HT1080 (cell line): ENCODE measurements around the gene CFAP58. TPM values are rescaled to one million over a fixed set of nuclear protein-coding genes. Genes with fewer than 3 reads are reported as not detected.

Experiments used
- DNase-seq: peaks from one replicate; pipeline ENCODE4 v3.0.0-alpha.2; 2015; ENCODE audit warnings: low read depth
- total RNA-seq: library from RNA; depleted of rRNA; stranded (reverse); fragments of >200 nt; shearing (Covaris generic); gene quantifications from 2 replicates; pipeline ENCODE4 v1.2.3, GENCODE V29; 2014; rRNA removed

The CFAP58 gene
- total RNA-seq, 1 experiment from 2014 or later = 0.58 TPM

DNA sequence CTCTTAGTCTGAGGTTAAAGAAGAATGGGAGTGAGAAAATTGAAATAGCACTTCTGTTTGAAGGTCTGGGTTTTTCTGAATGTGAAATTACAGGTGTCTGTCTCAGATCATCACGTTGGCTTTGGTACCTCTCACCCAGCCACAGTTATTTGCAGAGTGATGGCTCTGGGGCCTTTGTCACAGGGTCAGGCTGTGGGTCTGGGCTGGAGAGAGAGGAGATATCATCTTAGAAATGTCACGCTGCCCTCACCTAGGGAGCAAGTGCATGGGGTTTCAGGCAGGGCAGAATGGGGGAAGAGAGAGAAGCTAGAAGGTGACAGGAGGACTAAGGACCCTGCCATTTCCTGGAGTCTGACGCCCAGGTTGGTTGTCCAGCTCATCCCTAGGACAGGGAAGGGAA is 127.2 kb downstream of the CFAP58 start:
- no peak for DNase-seq

DNA sequence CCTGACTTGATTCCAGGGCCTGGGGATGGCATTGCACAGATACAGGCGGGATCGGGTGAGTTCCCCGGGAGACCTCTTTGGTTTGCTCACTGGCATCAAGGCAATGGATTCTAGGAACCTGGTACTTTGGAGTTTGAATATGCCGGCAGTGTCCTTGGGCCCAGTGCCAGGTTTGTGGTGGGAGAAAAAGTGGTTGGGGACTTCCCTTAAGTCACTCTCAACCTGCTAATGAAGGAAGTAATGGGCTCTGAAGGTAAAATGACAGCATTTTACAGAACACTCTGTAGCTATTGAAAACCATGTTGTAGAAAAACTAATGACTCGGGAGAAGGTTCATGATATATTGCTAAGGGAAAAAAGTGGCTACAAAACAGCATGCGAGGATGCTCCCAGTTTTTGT is 129.9 kb downstream of the CFAP58 start:
- DNase-seq = no peak

DNA sequence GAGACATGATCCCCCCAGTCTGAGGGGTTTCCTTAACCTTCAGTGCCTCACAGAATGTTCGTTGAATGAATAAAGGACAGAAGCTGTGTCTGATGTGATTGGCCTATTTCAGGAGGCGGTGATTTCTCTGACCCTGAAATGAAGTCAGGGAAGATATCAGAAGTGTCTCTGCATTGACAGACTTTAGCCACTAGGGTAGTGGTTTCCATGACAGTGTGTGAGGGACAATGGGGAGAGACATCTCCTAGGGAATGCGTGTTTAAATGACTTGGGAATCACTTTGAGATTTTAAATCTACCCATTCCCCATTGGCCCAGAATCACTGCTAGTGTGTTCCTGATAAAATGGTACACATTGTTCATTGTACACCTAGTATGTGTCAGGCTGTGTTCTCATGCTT is 132.0 kb downstream of the CFAP58 start:
- DNase-seq = no peak

DNA sequence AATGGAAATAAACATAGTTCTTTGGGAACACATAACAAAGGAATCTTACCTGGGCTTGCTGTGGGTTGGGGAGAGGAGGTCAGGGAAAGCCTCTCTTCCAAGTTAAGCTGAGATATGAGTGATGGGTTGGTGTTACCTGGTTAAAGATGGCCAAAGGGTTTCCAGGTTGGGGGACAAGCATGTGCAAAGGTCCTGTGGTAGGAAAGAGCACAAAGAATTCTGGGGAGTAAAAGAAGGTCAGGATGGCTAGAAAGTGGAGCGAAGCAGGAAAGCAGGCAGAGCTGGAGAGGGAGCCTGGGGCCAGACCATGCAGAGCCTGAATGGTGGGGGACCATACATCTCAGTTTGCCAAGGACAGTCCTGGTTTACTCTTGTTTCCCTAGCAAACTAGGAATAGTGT is 133.2 kb downstream of the CFAP58 start:
- no peak for DNase-seq

- no peak for DNase-seq
Observed at GRCh38 chr10:104487794-104488438, 134.3 kb downstream of the CFAP58 start.

DNA sequence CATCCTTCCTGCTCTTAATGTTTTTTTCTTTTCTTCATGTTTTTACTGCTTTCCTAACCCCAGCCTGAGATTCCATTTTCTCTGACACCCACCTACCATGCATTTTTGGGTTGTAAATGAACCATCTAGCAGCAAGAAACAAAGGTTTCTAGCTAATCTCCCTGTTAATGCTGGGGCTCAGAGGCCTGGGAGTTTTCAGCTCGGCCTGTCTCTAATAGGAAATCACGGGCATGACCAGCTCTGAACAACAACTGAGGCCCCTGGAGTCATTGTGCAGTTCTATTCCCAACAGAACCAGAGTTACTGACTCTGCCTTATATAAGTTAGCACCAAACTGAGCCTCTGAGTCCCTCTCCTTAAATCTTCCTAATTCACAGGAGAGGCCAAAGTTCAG is 134.8 kb downstream of the CFAP58 start:
- no peak for DNase-seq

DNA sequence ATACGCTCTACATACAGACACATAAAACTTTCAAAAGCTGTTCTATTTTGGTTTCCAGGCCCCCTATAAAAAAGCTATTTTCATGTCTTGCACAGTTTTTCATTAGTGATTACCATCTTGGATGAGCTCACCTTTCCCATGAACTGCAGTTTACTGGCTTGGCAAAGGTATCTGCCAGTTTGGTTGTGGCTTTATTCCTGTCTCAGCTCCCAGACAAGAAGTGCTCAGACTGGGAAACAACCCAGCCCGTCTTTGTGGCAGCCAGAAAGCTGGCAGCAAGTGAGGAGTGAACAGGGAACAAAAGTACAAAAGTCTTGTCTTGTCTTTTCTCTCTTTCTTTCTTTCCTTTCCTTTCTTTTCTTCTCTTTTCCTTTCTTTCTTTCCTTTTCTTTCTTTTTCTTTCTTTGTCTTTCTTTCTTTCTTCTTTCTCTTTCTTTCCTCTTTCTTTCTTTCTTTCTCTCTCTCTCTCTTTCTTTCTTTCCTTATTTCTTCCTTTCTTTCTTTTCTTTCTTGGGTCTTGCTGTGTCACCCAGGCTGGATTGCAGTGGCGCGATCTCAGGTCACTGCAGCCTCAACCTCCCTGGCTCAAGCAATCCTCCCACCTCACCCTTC is 138.8 kb downstream of the CFAP58 start:
- no peak for DNase-seq

DNA sequence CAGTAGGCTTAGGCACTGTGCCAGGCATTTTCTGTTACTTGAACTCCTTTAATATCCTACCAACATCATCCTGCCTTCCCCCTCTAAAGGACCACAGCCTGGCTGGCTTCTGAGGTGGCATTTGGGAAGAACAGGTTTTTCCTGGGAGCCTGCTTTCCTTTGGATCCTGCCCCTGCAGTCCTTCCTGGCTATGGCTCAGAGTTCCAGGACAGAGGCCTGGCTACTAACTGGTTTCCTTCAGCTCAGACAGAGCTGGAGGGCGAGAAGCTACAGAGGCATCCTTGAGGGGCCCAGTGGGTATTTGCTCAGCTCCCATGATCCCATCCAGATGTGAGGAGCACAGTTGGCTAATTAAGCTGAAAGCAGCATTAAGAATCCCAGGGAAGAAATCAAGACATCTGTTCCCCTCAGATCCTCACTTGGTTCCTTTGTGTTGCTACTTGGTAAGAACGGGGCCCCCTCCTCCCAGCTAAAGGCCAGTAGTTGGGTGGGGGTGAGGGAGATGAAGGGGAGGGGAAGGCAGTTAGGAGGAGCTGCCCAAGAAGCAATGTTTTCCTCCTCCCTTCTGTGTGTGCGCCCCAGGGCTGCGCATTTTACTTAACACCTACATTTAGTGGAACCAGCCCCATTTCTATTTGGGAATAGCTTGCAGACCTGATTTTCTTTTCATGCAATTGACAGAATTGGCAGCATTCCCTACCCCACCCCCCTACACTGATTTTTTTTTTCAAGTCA is 144.9 kb downstream of the CFAP58 start:
- DNase-seq = no peak

GRCh38 chr10:104501449-104501848 is 147.8 kb downstream of the CFAP58 start:
- no peak for DNase-seq

- no peak for DNase-seq
Observed at GRCh38 chr10:104501864-104502579, 148.4 kb downstream of the CFAP58 start.

GRCh38 chr10:104502907-104503306 is 149.3 kb downstream of the CFAP58 start:
- no peak for DNase-seq

Other genes starting within 250 kb of the CFAP58 start
- gene SFR1, start 231.7 kb upstream of the CFAP58 start, total RNA-seq = 16.3 and 17.3 TPM in 2 replicates
- not detected in 2 replicates for gene CFAP43, start 121.5 kb upstream of the CFAP58 start, total RNA-seq
- gene GSTO1, start 98.9 kb upstream of the CFAP58 start, total RNA-seq = 203 and 280 TPM in 2 replicates
- 1.7 and 1.8 TPM in 2 replicates for gene GSTO2, start 84.6 kb upstream of the CFAP58 start, total RNA-seq
- 14.0 and 20.0 TPM in 2 replicates for gene ITPRIP, start 15.4 kb upstream of the CFAP58 start, total RNA-seq